ENCODE measurements around the gene IER2. TPM values are rescaled to one million over a fixed set of nuclear protein-coding genes. Genes with fewer than 3 reads are reported as not detected.
A peak's percentile ranks its signal among the peaks of the same experiment; 100 is the strongest.
"Not testable (repeated sequence)": the region's sequence is repeated elsewhere in the genome, so short reads cannot be mapped to it uniquely, and the experiment has no call there.

The IER2 gene
- total RNA-seq, 1 experiment from 2014 or later = 14.6 TPM

- peak; percentile 90 for DNase-seq (ENCODE audit: low spot score)
These were observed 13.6 kb downstream of the IER2 start for GRCh38 chr19:13163609-13164342.

- DNase-seq (ENCODE audit: low spot score) = peak; percentile 91
These were observed 14.3 kb downstream of the IER2 start for GRCh38 chr19:13164343-13165161.

DNA sequence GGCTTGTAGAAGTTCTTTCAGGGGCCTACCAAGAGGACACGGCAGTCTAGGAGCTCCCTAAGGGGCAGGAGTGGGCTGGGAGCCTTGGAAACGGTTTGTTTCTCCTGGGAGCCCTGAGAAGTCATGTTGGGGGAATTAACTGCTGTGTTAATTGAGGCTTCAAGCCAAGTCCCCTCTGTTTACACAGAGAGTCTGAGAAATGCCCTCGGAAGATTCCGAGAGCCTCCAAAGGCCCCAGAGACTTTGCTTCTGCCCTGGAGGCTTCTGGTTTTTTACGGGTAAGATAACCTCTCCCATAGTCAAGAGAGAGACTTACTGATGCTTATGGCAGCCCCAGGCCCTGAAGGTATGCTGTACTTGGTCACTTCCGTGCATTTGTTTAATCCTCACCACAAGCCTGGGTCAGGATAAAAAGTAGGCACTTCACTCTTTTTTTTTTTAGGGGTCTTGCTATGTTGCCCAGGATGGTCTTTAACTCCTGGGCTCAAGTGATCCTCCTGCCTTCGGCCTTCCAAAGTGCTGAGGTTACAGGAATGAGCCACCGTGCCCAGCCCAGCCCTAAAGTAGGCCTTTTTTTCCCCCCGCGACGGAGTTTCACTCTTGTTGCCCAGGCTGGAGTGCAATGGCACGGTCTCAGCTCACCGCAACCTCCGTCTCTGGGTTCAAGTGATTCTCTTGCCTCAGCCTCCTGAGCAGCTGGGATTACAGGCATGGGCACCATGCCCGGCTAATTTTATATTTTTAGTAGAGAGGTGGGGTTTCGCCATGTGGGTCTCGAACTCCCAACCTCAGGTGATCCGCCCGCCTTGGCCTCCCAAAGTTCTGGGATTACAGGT, 15.2 kb downstream of the IER2 start:
- no peak for DNase-seq (ENCODE audit: low spot score)

DNA sequence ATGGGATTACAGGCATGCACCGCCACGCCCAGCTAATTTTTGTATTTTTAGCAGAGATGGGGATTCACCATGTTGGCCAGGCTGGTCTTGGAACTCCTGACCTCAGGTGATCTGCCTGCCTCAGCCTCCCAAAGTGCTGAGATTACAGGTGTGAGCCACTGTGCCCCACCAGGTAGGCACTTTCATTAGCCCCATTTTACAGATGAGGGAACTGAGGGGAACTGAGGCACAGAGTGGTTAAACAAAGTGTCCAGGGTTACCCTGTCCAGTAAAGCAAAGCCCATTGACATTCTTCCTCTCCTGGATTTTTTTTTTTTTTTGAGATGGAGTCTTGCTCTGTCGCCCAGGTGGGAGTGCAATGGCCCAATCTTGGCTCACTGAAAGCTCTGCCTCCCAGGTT, 15.9 kb downstream of the IER2 start:
- not testable (repeated sequence) for DNase-seq (ENCODE audit: low spot score)

DNA sequence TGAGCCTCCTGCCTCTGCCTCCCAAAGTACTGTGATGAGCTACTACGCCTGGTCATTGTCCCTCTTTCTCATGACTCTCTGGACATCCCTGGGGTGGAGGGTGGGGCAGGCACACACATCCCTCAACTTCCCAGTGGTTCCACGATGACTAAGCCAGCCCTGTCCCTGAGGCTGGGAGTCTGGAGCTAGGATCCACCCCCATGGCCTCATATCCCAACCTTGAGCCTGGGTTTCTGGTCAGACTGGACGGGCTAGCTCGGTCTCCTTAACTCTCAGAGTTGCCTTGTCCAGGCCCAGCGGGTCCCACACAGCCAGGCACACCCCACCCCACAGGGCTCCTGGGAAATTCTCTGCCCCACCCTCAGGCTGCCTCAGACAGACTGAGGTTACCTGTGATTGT, 19.6 kb downstream of the IER2 start:
- peak; percentile 31 for DNase-seq (ENCODE audit: low spot score)

DNA sequence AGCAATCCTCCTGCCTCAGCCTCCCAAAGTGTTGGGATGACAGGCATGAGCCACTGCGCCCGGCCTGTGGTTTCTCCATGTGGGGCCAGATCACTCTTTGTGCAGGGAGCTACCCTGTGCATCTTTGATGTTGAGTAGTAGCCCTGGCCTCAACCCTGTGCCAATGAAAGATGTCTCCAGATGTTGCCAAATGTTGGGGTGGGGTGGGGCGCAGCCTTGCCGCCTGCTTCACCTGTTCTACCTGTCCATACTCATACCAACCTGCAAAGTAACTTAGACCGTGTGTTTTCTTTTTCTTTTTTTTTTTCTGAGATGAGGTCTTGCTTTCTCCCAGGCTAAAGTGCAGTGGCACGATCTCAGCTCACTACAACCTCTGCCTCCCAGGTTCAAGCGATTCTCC, 20.9 kb downstream of the IER2 start:
- no peak for DNase-seq (ENCODE audit: low spot score)

- peak; percentile 90 for DNase-seq (ENCODE audit: low spot score)
These were observed 22.3 kb downstream of the IER2 start for GRCh38 chr19:13172346-13173138.

GRCh38 chr19:13173139-13173737, 23.0 kb downstream of the IER2 start:
- no peak for DNase-seq (ENCODE audit: low spot score)

DNA sequence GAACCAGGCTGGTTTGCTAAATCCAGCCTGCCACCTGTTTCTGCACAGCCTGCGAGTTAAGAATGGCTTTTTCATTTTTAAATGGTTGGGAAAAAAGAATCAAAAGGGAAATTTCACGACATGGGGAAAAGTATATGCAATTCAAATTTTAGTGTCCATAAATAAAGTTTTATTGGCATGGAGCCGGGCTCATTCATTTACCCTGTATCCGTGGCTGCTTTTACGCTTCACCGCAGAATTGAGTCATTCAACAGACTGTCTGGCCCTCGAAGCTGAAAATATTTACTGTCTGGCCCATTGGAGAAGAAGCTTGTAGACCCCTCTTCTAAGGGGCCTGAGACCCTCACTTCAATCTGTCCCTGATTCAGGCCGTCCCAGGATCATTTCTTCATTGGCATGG, 26.1 kb downstream of the IER2 start:
- no peak for DNase-seq (ENCODE audit: low spot score)

- not testable (repeated sequence) for DNase-seq (ENCODE audit: low spot score)
These were observed 27.4 kb downstream of the IER2 start for GRCh38 chr19:13177584-13177983.

- not testable (repeated sequence) for DNase-seq (ENCODE audit: low spot score)
These were observed 28.1 kb downstream of the IER2 start for GRCh38 chr19:13178291-13178690.

- peak; percentile 59 for DNase-seq (ENCODE audit: low spot score)
These were observed 31.7 kb downstream of the IER2 start for GRCh38 chr19:13181747-13182388.

DNA sequence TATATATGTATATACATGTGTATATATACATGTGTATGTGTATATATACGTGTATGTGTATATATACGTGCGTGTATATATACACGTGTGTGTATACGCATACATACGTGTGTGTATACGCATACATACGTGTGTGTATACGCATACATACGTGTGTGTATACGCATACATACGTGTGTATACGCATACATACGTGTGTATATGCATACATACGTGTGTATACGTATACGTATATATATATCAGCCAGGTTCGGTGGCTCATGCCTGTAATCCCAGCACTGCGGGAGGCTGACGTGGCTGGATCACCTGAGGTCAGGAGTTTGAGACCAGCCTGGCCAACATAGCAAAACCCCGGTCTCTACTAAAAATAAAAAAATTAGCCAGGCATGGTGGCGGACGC, 34.7 kb downstream of the IER2 start:
- DNase-seq (ENCODE audit: low spot score) = not testable (repeated sequence)

DNA sequence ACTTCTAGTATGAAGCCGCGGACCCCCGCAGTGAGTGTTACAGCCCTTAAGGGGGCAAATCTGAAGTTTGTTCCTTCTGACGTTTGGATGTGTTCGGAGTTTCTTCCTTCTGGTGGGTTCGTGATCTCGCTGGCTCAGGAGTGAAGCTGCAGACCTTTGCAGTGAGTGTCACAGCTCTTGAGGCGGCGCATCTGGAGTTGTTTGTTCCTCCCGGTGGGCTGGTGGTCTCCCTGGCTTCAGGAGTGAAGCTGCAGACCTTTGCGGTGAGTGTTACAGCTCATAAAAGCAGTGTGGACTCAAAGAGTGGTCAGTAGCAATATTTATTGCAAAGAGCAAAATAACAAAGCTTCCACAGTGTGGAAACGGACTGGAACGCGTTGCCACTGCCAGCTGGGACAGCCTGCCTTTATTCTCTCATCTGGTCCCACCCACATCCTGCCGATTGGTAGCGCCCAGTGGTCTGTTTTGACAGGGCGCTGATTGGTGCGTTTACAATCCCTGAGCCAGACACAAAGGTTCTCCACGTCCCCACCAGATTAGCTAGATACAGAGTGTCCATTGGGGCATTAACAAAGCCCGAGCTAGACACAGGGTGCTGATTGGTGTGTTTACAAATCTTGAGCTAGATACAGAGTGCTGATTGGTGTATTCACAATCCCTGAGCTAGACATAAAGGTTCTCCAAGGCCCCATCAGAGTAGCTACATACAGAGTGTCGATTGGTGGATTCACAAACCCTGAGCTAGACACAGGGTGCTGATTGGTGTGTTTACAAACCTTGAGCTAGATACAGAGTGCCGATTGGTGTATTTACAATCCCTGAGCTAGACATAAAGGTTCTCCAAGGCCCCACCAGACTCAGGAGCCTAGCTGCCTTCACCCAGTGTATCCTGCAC, 35.8 kb downstream of the IER2 start:
- DNase-seq (ENCODE audit: low spot score) = not testable (repeated sequence)

DNA sequence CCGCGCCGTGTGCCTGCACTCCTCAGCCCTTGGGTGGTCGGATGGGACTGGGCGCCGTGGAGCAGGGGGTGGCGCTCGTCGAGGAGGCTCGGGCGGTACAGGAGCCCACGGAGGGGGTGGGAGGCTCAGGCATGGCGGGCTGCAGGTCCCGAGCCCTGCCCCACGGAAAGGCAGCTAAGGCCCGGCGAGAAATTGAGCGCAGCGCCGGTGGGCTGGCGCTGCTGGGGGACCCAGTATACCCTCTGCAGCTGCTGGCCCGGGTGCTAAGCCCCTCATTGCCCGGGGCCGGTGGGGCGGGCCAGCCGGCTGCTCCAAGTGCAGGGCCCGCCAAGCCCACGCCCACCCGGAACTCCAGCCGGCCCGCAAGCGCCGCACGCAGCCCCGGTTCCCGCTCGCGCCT, 36.5 kb downstream of the IER2 start:
- DNase-seq (ENCODE audit: low spot score) = not testable (repeated sequence)

DNA sequence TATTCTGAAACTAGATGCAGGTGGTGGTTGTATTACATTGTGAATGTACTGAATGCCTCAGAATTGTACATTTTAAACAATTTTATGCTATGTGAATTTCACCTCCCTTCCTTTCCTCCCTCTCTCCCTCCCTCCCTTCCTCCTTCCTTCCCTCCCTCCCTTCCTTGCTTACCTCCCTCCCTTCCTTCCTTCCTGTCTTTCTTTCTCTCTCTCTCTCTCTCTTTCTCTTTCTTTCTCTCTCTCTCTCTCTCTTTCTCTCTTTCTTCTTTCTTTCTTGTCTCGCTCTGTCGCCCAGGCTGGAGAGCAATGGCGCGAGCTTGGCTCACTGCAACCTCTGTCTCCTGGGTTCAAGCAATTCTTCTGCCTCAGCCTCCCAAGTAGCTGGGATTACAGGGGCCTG, 37.2 kb downstream of the IER2 start:
- no peak for DNase-seq (ENCODE audit: low spot score)

DNA sequence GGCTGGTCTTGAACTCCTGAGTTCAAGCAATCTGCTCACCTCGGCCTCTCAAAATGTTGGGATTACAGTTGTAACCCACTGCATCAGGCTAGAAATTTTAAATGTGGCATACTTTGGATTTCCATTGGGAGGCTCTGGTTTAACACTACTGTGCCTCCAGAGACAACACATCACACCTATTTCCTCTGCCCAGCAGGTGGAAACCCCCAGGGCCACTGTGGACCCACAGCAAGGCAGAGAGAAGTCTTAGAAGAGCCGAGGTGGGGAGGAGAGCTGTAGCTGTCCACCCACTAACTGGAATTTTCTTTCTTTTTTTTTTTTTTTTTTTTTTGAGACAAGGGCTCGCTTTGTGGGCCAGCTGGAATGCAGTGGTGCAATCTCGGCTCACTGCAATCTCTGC, 39.4 kb downstream of the IER2 start:
- no peak for DNase-seq (ENCODE audit: low spot score)

DNA sequence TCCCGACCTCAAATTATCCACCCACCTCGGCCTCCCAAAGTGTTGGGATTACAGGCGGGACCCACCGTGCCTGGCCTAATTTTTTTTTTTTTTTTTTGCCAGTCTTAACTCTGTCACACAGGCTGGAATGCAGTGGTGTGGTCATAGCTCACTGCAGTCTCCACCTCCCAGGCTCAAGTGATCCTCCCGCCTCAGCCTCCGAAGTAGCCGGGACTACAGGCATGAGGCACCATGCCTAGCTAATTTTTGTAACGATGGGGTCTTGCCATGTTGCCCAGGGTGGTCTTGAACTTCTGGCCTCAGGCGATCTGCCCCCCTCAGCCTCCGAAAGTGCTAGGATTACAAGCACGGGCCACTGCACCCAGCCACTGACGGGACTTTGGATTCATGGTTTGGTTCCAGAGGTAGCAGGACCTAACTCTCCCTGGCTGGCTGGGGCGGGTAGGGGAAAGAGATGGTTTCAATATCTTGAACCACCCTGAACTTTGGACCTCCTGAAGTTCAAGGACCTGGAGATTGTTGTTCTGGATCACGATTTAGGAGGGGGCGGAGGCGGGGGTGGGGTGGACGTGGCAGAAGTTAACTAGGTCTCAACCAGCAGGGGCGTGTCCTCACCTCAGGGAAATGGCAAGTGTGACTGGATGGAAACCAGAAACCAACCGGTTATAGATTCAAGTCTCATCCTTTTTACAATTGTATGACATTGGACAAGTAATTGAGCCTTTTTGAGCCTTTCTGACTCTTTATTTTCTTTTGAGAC, 40.8 kb downstream of the IER2 start:
- DNase-seq (ENCODE audit: low spot score) = no peak

GRCh38 chr19:13195678-13196077, 45.5 kb downstream of the IER2 start:
- DNase-seq (ENCODE audit: low spot score) = no peak

All from H4 (cell line).